GM21381 (cell line): ENCODE results near the gene COL5A1.

Experiments
- ATAC-seq: cut with Tn5 transposase; IDR thresholded peaks from one replicate; pipeline ENCODE4 v1.9.1; 2021; ENCODE audit warnings: mild to moderate bottlenecking, moderate library complexity; ENCODE audit not compliant: unreplicated experiment

Gene COL5A1

GRCh38 chr9:134625361-134626068, 16.1 kb upstream of the COL5A1 start:
- ATAC-seq: no peak

GRCh38 chr9:134626069-134626423, 15.6 kb upstream of the COL5A1 start:
- ATAC-seq: no peak

GRCh38 chr9:134626571-134627416, 14.8 kb upstream of the COL5A1 start:
- ATAC-seq: no peak

DNA sequence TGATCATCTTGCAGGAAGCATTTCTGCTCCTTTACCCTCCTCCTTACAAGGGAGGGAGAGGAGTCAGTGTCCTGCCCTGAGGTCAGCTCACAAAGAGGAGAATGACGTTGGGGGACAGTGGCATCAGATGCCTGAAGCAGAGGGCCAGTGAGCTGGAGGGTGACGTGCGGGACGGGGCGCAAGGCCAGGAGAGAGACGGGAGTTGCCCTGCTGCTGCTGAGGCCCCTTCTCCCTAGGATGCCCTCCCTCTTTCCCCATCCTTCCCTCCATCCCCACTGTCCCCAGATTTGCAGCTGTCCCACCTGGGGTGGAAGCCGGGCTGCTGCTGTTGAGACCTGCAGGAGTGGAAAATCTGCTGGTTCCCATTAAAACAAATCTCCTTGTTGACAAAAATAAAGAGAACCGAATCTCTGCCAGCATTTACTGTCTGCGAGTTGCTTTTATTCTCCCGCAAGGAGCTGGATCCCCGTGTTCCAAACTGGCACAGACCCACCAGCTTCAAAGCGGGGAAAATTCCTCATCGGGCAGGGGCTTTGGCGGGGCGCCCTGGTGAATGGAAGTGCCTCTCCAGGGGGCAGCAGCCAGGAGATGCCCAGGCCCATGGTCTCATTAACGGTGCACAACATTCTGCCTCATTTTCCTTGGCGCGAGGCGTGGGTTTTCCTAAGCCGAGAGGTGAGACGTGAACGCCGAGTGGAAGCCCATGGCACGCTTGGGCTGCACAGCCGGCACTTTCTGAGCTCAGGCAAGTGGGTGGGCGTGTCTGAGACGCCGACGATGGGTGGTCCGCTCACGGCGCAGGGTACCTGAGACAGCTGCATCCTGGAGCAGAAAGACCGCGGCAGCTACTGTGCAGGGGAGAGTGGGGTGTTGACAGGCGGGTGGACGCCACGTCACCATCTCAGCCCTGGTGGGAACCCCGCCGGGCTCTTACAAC, 13.9 kb upstream of the COL5A1 start:
- no peak for ATAC-seq

GRCh38 chr9:134628354-134628736, 13.3 kb upstream of the COL5A1 start:
- no peak for ATAC-seq

- ATAC-seq: no peak
Observed at GRCh38 chr9:134629061-134629585, 12.5 kb upstream of the COL5A1 start.

- no peak for ATAC-seq
Observed at GRCh38 chr9:134629586-134630392, 11.8 kb upstream of the COL5A1 start.

DNA sequence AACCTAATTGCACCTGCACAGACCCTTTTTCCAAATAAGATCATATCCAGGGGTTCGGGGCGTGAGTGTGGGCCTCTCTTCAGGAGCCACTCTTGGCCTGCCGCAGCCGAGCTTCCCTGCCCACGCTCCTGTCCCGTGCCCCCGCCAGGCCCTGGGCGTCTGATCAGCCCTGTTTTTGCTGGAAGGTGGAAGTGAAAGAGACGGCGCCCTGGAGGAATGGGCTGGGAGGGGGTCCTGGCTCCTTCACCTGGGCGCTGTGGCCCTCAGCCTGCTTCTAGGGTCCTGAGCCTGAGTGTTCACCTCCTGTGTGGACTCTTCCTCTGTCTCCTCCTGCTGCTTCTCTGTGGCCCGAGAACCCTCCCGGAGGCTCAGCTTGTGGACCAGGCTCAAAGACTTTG, 11.2 kb upstream of the COL5A1 start:
- no peak for ATAC-seq

DNA sequence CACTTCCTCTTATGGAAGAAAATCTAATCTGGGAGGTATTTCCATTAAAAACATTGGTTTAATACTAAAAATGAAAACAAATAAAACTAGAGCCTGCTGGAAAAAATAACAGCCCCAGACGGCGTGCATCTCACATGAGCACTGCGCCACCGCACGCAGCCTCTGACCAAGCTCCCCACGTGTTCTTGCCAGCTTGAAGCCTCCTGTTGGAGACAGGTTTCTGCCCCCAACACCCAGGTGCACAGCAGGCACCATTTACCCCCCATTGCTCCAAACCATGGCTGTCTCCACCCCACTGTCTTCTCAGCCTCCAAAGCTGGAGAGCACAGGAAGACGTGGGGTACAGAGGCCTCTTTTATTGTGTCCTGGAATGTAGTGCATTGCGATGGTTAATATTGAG, 10.7 kb upstream of the COL5A1 start:
- ATAC-seq: no peak

GRCh38 chr9:134631881-134632280, 9.7 kb upstream of the COL5A1 start:
- ATAC-seq: no peak

DNA sequence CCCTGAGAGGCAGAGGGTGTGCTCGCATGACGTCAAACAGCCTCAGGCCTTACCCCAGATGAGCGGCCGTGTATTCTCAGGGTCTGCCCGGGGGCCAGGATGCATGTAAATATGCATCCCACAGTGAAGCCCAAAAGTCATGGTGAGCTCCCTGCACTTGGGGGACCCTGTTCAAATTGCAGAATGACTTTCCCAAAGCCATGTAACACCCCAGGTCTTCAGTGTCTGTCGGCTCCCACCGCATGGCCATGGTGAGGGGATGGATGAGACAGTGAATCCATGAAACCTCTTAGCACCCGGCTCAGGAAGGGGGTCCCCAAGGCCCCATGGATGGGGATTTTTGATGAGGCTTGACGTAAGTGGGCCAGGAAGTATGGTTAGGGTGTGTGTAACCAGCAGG, 9.3 kb upstream of the COL5A1 start:
- no peak for ATAC-seq

- no peak for ATAC-seq
Observed at GRCh38 chr9:134633362-134634142, 8.1 kb upstream of the COL5A1 start.

GRCh38 chr9:134634176-134634575, 7.4 kb upstream of the COL5A1 start:
- no peak for ATAC-seq

GRCh38 chr9:134634667-134635230, 6.9 kb upstream of the COL5A1 start:
- ATAC-seq: no peak

DNA sequence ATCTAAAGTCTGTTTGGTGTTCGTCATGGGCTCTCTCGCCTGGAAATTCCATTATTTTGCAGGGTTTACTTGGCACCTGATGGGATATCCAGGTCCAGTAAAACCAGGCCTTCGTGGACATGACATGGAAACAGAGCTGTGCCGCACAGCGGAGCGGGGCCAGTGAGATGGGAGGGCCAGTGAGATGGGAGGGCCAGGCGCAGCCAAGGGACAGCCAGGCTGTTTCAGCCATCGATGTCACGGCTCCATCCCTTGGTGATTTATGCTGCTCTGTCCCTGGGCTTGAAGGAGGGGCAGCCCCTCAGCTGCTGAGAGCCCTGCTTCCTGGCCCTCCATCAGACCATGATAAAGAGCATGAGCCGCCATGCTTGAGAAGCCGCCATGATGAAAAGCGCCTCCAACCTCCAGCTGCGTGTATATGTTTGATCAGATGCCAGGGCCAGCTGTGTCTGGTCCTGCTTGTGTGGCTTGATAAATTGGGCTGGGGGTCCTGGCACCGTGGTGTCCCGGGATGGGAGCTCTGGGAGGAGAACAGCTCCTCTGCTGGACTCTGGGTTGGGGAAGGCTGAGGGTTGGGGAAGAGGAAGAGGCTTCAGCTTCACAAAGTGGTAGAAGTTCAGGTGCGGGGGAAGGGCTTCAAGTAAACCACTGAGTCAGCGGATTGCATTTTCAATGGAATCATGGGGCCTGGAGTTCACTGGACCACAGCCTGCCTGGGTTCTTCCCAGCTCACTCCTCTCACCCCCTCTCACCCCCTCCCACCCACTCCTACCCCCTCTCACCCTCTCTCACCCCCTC, 6.1 kb upstream of the COL5A1 start:
- no peak for ATAC-seq

GRCh38 chr9:134636149-134636507, 5.5 kb upstream of the COL5A1 start:
- ATAC-seq: no peak

DNA sequence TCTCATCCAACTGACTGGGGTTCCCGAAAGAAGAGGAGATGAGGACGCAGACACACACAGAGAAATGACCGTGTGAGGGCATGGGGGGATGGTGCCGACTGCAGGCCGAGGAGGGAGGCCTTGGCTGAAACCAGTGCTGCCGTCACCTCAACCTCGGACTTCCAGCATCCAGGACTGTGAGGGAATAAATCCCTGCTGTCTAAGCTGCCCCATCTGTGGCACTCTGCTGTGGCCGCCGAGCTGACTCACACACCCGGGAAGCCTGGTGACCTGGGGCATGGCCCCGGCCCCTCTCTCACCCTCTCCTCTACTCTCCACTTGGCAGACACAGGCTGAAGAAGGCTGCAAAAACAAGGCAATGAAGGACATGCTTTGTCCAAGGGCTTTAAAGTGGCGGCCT, 4.4 kb upstream of the COL5A1 start:
- ATAC-seq: no peak

- ATAC-seq: no peak
Observed at GRCh38 chr9:134637696-134638501, 3.7 kb upstream of the COL5A1 start.
